NCI-H2107 treated with DMSO at 0.1 percent for 48 hours (cell line): ENCODE measurements around the gene ADAM30.
A peak's percentile ranks its signal among the peaks of the same experiment; 100 is the strongest.
"Not testable (repeated sequence)": the region's sequence is repeated elsewhere in the genome, so short reads cannot be mapped to it uniquely, and the experiment has no call there.

Source experiments
- DNase-seq: peaks from one replicate; lab custom pipeline; 2025; ENCODE audit not compliant: unreplicated experiment; lab: John Stamatoyannopoulos, UW

Gene ADAM30

GRCh38 chr1:119879510-119880434 is 16.5 kb downstream of the ADAM30 start:
- no peak for DNase-seq

DNA sequence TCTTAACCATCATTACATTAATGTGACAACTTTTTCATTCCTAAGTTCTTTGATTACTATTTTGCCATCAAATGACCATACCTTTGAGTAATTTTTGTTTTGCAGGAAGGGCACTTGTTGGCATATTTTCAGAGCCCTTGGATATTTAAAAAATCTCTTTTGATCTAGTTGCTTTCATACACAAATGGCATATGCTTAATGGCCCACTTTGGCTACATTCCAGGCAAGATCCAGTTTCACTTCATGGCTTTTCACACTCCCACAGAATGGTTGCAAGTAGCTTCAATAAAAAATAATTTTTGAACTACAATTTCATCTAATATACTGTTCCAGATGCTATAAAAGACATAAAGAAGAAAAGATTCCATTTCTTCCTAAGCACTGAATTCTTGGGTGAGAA is 18.1 kb downstream of the ADAM30 start:
- DNase-seq, result peak; percentile 72

DNA sequence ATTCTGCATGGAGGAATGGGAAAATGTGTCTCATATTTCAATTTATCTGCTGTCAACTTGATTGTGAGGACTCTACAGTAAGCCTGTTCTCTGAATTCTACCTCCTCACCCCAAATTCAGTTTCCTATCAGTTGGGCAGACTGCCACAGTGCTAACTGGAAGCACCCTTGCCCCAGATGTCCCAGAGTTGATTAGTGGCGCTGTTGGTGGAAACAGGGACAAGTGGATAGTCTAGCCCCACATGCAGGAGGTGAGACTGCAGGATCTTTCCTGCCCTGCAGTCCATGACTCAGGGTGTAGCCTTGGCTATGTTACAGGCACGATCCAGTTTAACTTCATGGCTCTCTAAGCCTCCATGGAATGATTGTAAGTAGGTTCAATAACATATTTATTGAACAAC is 22.1 kb downstream of the ADAM30 start:
- DNase-seq, result no peak

DNA sequence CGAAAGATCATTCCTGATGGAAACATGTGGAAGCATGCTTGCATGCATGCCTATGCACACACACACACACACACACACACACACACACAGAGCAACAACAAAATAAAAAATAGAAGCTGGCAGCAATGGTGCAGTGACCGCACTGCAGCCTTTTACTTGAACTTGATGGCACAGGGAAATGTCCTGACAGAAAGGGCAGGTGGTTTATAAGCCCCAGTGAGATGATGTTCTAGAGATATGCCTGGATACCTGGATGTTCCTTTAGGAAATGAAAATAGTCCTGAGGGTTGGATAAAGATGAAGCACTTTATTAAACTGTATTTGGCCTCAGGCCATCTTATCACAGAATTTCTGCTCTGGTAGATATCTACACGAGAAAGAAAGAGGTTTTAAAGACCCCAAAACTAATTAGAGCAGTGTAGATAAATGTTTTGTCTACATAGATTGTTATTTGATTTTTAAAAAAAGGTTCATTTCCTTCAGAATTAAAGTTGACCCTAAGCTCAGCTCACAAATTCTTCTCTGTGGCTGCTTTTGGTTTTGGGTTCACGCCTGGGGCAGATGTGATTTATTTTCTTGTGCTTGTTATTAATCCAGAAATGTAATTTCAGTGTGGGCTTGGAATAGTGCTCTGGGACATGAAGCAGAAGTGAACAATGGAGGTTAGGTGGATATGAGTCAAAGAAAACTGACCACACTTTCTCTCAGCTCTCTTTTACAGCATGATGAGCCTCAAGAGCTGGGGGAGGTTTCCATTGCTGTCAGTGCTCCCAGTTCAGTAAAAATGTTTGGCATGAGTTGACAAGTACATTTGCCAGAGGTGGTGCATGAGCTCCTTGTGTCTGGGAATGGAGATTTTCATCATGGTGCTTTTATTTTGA is 22.9 kb downstream of the ADAM30 start:
- no peak for DNase-seq

DNA sequence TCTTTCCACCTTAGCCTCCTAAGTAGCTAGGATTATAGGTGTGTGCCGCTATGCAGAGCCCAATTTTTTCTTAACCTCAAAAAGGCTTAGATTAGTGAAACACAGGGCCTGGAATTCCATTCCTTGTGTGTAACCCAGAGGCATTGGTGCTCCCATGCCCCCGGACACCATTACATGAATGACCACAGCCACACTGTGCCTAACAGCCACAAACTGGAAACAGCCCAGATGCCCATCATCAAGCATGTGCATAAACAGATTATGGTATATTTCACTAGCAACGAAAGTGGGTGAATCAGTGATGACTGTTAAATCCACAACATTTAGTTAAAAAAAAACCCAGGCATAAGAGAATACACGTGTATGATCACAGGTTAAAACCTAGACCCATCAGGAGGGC is 24.4 kb downstream of the ADAM30 start:
- DNase-seq, result no peak

DNA sequence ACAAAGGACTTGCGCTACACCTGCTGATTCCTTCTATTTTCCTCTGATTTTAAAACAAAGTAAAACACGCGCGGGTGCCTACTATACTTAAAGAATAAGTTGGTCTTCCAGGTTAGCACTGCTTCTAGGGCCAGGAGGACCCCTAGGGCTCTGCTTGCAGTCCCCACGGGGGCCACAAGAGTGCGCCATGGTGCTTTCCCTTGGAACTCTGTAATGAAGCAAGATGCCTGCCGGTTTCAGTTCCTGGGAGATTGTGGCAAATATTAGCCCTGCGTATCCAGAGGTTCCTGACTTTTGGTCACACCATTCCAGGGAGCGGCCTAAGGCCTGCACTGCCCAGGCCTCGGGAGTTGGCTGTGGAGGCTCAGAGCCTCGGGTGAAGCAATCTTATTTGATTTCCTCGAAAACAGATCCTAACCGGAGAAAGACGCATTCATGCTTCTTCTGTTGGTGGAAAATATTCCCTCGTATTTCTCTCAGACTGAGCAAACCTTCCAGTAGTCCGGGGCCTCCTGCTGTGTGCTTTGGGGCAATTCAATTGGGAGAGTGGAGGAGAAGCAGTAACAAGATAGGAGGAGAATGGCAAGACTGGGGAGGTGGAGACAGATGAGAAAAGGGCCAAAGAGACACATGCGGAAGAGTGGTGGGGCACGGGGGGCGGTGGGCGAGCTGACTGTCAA is 25.3 kb downstream of the ADAM30 start:
- peak; percentile 71 for DNase-seq

- no peak for DNase-seq
Observed at GRCh38 chr1:119869995-119870394, 26.3 kb downstream of the ADAM30 start.

- no peak for DNase-seq
Observed at GRCh38 chr1:119868176-119868575, 28.1 kb downstream of the ADAM30 start.

- no peak for DNase-seq
Observed at GRCh38 chr1:119866451-119866850, 29.9 kb downstream of the ADAM30 start.

- no peak for DNase-seq
Observed at GRCh38 chr1:119865627-119866026, 30.7 kb downstream of the ADAM30 start.

- DNase-seq, result no peak
Observed at GRCh38 chr1:119862276-119862675, 34.0 kb downstream of the ADAM30 start.

DNA sequence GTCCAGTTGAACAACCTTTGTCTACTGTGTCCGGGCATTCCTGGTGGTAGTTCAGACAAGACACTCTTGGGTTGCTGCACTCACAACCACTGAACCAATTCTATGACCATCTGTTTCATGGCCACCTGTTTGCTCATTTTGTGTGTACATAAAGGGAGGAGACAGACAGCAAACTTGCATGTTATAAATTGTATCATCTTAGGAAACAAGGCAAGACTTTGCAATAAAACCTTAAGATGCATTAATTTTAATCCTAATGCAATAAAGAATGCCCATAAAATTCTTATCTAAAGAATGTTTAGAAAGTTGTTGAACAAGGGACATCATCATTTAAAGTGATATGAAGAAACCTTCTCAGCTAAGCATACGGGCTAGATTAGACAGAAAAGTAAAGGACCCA is 34.8 kb downstream of the ADAM30 start:
- DNase-seq, result no peak

GRCh38 chr1:119859647-119860046 is 36.7 kb downstream of the ADAM30 start:
- no peak for DNase-seq

GRCh38 chr1:119858556-119859214 is 37.6 kb downstream of the ADAM30 start:
- DNase-seq, result not testable (repeated sequence)

GRCh38 chr1:119858126-119858525 is 38.2 kb downstream of the ADAM30 start:
- no peak for DNase-seq

- DNase-seq, result no peak
Observed at GRCh38 chr1:119853155-119853554, 43.2 kb downstream of the ADAM30 start.

DNA sequence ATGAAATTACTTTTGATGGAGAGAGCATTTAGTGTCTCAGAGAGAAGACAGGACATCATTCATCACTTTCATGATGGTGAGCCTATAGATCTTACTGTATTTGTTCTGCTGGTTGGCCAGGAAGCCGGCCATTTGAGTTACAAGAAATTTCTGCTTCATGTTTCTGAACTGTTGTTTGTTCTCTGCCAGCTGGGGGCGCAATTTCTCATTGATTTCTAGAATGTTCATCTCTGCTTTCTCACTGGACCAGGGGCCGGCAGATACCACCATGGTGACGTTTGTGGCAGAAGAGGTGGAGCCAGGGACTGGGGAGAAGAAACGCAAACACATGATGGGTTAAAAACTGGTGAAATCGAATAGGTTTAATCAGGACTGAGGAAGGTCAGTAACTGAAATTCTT is 52.1 kb downstream of the ADAM30 start:
- DNase-seq, result not testable (repeated sequence)
